KOPT-K1 (cell line): ENCODE data around the gene YTHDF2.
"Not testable (repeated sequence)": the region's sequence is repeated elsewhere in the genome, so short reads cannot be mapped to it uniquely, and the experiment has no call there.

Experiments used
- H3K27ac ChIP-seq: fragments of 200-600 bp; sonication (generic); 2 replicates; pipeline ENCODE4 v1.5.1; 2016; ENCODE audit warnings: antibody characterized with exemption, mild to moderate bottlenecking, low read depth, low read length; ENCODE audit not compliant: poor library complexity, severe bottlenecking
- H3K36me3 ChIP-seq: fragments of 200-600 bp; sonication (generic); 2 replicates; pipeline ENCODE4 v1.5.1; 2017; ENCODE audit warnings: antibody characterized with exemption, mild to moderate bottlenecking, low read length, moderate library complexity; ENCODE audit not compliant: insufficient read depth
- H3K9me3 ChIP-seq: fragments of 200-600 bp; sonication (generic); 2 replicates; pipeline ENCODE4 v1.5.1; 2017; ENCODE audit warnings: antibody characterized with exemption, low read length, mild to moderate bottlenecking; ENCODE audit not compliant: insufficient read depth, poor library complexity, severe bottlenecking

YTHDF2 gene

DNA sequence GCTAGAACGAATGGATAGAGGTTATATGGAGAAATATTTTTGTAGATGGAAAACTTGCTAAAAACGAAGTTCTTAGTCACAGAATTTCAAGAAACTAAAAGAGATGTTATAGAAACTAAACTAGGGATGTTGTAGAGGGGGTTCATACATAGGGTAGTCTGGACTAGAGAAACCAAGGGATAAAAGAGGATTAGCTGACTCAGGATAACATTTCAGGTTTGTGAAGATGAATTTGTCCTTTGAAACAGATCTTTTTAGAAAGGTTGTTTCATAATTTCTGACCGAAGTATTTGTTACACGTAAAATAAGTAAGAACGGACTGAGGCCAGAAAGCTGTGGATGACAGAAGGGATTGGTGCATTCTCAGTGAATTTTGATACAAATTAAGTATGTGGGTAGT is 13.6 kb downstream of the YTHDF2 start:
- no peaks in the 10 kb centered on the region for H3K9me3 ChIP-seq
- H3K27ac ChIP-seq, result no peak overlapping the region
- H3K36me3 ChIP-seq, result peaks cover 100% of the 10 kb centered on the region

DNA sequence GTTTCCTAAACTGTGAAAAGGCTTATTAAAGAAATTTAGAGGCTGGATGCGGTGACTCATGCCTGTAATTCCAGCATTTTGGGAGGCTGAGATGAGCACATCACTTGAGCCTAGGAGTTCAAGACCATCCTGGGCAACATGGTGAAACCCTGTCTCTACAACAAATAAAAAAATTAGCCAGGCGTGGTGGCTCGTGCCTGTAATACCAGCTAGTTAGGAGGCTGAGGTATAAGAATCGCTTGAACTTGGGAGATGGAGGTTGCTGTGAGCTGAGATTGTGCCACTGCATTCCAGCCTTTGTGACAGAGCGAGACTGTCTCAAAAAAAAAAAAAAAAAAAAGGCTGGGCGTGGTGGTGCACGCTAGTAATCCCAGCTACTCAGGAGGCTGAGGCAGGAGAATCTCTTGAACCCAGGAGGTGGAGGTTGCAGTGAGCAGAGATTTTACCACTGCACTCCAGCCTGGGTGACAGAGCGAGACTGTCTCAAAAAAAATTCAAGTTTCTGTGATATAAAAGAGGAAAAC is 14.1 kb downstream of the YTHDF2 start:
- not testable (repeated sequence) for H3K9me3 ChIP-seq, H3K27ac ChIP-seq
- H3K36me3 ChIP-seq, result peaks cover 100% of the 10 kb centered on the region

DNA sequence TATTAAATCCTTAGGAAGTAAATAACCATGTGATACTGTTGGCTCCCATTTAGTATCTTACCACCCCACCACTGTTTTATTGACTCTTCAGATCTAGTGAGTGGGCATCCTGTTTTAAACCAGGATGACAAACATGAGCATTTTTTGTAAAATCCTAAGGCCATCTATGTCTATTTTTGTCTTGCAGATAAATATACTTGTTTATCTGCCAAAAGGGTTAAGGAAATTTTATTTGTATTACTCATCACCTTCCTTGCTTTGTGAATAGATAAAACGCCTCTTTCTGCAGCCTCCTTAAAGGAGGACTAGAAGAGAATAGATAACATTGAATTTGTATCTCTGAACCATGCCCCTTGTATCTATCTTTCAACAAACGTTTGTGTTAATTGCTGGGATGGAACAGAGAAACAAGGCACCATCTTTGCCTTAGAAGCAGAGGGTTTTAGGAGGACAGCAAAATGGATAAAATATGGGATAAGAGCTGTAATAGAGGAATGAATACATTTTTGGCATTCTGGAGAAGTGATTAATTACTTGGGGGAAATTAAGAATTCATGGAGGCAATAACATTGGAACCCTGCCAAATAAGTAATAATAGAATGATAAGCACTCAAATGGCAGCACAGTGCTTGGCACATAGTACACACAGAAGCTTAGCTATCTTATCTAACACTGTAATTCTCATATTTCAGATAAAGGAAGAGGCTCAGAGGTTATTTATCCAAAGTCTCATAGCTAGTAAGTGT is 14.7 kb downstream of the YTHDF2 start:
- H3K9me3 ChIP-seq, result no peaks in the 10 kb centered on the region
- H3K27ac ChIP-seq, result no peak overlapping the region
- peaks cover 100% of the 10 kb centered on the region for H3K36me3 ChIP-seq

DNA sequence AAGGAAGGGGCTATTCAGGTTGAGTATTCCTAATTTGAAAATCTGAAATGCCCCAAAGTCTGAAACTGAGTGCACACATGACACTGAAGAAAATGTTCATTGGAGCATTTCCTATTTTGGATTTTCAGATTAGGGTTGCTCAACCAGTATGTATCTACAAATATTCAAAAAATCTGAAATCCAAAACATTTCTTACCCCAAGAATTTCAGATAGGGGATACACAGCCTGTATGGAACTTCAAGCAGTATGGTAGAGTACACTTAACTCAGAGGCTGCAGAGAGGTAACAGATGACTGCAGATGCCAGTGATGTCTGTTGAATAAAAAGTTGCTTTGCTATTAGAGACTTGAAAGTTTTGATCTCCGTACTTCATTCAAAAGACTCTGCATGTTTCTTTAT is 19.0 kb downstream of the YTHDF2 start:
- Histone ChIP-seq H3K36me3 (peaks cover 99% of the 10 kb centered on the region), H3K9me3 (no peaks in the 10 kb centered on the region), H3K27ac (no peak overlapping the region)

DNA sequence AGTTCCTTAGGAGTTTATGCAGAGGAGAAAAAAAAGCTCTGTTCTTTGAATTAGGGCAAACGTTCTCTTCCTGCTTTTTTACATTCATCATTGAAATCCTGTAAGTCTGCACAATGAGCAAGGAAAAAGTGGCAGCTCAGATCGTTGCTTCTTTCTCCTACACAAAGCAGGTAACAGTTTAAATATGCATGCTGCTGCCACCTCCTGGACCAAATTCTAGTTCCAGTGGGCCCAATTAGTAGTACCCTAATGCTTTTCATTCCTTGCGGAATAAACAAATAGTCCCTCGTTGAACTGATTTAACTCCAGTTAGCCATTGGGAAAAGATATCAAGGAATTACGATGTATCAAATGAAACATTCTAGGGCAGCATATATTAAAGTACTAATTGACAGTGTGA is 20.1 kb downstream of the YTHDF2 start:
- no peaks in the 10 kb centered on the region for H3K9me3 ChIP-seq
- no peak overlapping the region for H3K27ac ChIP-seq
- peaks cover 99% of the 10 kb centered on the region for H3K36me3 ChIP-seq

DNA sequence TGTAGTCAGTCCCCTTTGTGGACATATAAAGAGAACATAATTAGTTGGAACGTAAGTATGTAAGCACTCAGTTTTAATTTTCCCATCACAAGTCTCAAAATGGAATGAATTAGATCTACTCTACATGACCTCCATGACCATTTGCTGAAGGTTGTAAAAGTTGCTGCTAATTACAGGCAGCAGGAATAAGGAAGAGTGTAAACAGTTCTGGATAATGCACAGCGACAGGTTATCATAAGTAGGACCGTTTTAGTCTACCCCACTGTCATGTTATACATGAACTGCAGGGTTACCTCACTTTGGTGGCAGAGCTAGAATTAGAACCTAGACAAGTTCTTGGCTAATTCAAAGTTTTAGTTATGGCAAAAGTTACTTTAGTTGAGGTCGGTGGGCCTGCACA is 21.7 kb downstream of the YTHDF2 start:
- Histone ChIP-seq H3K36me3 (peaks cover 94% of the 10 kb centered on the region), H3K9me3 (no peaks in the 10 kb centered on the region), H3K27ac (no peak overlapping the region)

DNA sequence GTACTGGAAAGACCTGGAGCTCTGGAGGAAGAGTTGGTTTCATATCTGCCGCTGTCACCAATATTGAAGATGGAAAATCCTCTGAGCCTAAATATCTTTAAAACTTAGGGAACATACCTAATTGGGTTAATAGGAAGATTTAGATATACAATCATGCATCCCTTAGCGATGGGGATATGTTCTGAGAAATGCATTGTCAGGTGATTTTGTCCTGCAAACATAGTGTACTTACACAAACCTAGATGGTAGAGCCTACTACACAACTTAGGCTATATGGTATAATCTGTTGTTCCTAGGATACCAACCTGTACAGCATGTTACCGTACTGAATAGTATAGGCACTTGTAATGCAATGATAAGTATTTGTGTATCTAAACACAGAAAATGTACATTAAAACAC is 22.5 kb downstream of the YTHDF2 start:
- Histone ChIP-seq H3K36me3 (peaks cover 88% of the 10 kb centered on the region), H3K27ac (no peak overlapping the region), H3K9me3 (no peaks in the 10 kb centered on the region)

DNA sequence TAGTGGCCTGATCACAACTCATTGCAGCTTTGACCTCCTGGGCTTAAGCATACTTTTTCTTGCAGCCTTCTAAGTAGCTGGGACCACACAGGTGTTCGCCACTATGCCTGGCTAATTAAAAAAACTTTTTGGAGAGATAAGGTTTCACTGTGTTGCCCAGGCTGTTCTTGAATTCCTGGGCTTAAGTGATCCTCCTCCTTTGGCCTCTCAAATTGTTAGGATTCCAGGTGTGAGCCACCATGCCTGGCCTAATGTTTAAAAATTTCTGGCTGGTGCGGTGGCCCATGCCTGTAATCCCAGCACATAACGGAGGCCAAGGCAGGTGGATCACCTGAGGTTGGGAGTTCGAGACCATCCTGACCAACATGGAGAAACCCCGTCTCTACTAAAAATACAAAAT is 24.4 kb downstream of the YTHDF2 start:
- Histone ChIP-seq H3K27ac (no peak overlapping the region), H3K36me3 (peaks cover 88% of the 10 kb centered on the region), H3K9me3 (no peaks in the 10 kb centered on the region)

DNA sequence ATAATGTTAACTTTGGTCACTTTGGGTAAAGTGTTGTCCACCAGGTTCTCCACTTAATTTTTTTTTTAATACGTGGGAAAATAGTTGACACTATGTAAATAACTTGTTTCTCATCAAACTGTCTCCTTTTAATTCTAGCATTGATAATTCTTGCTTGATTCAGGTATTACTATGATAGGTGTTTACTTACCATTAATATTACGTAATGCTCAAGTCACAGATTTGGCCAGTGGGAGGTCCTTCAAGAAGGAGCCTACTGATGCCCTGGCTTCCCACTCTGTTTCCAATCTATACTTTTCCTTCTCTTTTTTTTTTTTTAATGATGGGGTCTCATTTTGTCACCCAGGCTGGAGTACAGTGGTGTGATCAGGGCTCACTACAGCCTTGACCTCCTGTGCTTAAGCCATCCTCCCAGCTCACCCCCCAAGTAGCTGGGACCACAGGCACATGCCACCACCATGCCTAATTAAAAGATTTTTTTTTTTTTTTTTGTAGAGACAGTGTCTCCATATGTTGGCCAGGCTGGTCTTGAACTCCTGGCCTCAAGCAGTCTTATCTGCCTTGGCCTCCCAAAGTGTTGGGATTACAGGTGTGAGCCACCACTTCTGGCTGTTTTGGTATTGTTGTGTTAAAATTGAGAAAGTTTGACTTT is 29.9 kb downstream of the YTHDF2 start:
- H3K9me3 ChIP-seq, result no peaks in the 10 kb centered on the region
- H3K36me3 ChIP-seq, result peaks cover 85% of the 10 kb centered on the region
- no peak overlapping the region for H3K27ac ChIP-seq

DNA sequence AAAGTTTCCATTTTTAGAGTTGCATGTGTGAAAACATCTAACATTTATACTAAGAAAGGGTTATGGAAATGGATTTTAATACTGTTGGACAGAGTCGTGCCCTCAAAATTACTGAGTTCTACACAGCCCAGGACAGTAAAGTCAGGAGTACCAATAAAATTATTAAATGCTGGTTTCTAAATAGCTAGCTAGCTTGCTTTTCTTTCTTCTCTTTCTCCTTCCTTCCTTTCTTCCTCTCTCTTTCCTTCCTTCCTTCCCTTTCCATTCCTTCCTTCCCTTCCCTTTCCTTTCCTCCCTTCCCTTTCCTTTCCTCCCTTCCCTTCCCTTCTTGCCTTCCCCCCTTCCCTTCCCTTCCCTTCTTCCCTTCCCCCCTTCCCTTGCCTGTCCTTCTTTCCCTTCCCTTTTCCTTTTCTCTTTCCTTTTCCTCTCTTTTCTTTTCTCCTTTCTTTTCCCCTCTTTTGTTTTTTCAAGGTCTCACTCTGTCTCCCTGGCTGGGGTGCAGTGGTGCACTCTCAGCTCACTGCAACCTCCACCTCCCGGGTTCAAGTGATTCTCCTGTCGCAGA is 33.9 kb downstream of the YTHDF2 start:
- H3K9me3 ChIP-seq, result no peaks in the 10 kb centered on the region
- H3K36me3 ChIP-seq, result peaks cover 95% of the 10 kb centered on the region
- H3K27ac ChIP-seq, result no peak overlapping the region

DNA sequence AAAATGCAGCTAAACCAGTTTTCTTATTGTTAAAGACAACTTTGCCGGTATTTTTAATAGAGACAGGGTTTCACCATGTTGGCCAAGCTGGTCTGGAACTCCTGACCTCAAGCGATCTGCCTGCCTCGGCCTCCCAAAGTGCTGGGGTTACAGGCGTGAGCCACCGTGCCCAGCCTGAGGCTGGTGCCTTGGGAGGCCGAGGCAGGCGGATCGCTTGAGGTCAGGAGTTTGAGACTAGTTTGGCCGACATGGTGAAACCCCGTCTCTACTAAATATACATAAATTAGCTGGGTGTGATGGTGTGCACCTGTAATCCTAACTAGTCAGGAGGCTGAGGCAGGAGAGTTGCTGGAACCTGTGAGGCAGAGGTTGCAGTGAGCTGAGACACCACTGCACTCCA is 35.2 kb downstream of the YTHDF2 start:
- not testable (repeated sequence) for H3K27ac ChIP-seq, H3K9me3 ChIP-seq
- H3K36me3 ChIP-seq, result peaks cover 90% of the 10 kb centered on the region

DNA sequence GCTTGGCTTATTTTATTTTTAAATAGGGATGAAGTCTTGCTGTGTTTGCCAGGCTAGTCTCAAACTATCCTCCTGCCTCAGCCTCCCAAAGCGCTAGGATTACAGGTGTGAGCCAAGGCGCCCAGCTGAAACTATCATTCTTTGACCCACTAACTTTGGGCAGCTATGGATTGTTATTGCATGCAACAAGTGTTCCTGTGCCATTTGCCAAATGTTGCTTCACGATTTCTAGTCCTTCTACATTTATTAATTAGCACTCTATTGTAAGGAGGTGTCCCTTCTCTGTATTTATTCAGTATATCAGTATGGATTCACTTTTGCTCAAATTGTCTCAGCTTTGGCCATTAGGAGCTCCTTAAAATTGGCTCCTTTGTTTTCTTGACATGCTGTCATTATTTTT is 36.4 kb downstream of the YTHDF2 start:
- Histone ChIP-seq H3K9me3 (no peaks in the 10 kb centered on the region), H3K36me3 (peaks cover 82% of the 10 kb centered on the region), H3K27ac (no peak overlapping the region)

DNA sequence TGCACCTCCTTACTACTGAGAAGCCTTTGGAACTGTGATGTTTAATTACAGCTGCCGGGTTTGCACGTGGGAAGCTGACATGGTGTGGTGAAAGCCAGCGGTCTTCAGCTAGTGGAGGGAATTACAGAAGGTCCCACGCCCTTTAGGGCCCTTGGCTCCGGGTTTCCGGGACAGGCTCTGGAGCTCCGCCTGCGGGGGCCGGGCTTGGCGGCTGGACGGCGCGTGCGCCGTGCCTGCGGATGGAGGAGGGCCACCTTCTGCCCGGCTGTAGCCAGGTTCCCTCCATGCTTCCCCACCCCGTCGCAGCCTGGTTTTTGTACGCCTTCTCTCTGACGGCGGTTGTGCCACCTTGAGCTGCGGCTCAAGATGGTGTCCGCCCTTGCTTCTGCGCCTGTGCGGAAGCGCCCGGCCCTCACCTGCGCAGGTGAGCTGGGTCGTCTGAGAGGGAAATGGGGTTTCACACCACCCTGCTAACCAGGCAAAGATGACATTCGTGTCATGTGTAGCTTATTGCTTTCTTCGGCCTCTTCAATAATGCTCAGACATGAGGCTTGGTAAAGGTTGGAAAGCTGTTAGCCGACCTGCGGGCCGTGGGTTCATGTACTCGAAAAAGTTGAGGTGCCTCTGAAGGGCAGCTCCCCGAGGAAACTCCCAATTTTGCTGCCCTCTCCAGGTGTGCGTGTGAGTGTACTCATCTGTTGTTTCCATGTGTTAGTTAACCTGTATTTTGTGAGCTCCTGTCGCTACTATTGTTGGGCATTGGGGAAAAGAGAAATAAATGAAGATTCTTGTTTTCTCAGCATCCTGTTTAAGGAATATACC is 38.6 kb downstream of the YTHDF2 start:
- Histone ChIP-seq H3K27ac (no peak overlapping the region), H3K9me3 (no peaks in the 10 kb centered on the region), H3K36me3 (peaks cover 60% of the 10 kb centered on the region)

DNA sequence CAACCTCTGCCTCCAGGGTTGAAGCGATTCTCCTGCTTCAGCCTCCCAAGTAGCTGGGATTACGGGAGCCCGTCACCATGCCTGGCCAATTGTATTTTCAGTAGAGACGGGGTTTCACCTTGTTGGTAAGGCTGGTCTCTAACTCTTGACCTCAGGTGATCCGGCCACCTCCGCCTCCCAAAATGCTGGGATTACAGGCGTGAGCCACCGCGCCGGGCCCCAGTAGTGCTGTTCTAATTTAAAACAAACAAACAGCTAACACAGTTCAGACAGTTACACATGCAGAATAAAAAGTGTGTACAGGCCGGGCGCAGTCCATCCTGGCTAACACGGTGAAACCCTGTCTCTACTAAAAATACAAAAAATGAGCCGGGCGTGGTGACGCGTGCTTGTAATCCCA is 39.6 kb downstream of the YTHDF2 start:
- Histone ChIP-seq H3K27ac (no peak overlapping the region), H3K9me3 (no peaks in the 10 kb centered on the region), H3K36me3 (peaks cover 49% of the 10 kb centered on the region)

DNA sequence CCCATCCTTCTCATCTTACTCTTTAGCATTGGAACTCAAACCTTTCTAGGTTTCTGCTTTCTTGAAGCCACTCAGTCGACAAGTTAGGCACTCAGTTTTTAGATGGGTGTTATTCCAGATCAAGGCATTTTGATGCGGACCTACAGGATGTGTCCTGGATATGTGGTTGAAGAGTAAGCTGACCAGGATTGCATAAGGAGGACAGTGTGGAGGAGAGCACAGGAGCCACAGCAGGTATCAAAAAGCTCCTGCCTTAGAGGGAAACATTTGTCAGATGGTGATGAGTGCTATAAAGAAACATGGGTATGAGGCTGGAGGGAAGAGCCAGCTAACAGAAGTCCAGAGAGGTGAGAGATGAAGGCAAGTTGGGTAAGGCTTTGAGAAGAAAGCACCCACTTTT is 41.3 kb downstream of the YTHDF2 start:
- no peak overlapping the region for H3K27ac ChIP-seq
- H3K36me3 ChIP-seq, result peaks cover 33% of the 10 kb centered on the region
- H3K9me3 ChIP-seq, result no peaks in the 10 kb centered on the region
